HG03045 (cell line): ENCODE results near the gene PGA5.

ENCODE experiments used
- ATAC-seq: cut with Tn5 transposase; IDR thresholded peaks from one replicate; pipeline ENCODE4 v1.9.1; 2021; ENCODE audit warnings: mild to moderate bottlenecking, moderate library complexity; ENCODE audit not compliant: unreplicated experiment

The PGA5 gene

DNA sequence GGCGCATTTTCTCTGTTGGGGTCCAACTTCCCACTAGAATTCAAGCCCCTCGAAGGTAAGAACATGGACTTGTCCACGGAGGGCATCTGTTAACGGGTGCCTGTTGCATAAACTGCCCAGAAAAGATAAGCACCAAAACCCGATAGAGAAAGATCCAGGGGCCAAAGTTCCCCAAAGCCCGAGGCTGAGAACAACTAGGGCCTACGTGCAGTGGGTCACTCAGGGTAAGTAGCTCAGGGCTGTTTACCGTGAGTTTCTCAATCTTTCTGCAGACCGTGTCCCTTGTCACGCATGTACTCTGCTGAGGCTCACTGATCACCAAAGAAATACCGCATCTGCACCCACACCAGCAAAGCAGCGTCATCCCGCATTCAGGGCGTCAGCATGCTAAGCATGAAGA is 24.4 kb downstream of the PGA5 start:
- no peak for ATAC-seq

DNA sequence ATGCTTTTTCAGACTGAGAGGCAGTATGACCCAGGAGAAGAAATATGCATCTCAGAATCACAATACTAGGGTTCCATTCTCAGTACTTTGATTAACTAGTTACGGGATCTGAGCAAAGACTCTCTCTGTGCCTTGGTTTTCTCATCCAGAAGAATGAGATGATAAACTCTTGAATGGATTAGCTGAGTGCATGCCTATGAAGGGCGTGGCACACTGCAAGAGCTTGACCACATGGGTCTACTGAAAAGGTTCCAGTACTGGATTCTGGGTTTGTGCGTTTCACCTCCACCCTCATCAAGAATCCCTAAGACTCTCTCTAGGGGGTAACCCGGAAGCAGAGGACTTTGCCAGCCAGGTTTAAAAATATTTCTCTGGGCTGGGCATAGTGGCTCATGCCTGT is 25.6 kb downstream of the PGA5 start:
- ATAC-seq, result no peak

GRCh38 chr11:61267437-61267841 is 26.5 kb downstream of the PGA5 start:
- ATAC-seq, result no peak

DNA sequence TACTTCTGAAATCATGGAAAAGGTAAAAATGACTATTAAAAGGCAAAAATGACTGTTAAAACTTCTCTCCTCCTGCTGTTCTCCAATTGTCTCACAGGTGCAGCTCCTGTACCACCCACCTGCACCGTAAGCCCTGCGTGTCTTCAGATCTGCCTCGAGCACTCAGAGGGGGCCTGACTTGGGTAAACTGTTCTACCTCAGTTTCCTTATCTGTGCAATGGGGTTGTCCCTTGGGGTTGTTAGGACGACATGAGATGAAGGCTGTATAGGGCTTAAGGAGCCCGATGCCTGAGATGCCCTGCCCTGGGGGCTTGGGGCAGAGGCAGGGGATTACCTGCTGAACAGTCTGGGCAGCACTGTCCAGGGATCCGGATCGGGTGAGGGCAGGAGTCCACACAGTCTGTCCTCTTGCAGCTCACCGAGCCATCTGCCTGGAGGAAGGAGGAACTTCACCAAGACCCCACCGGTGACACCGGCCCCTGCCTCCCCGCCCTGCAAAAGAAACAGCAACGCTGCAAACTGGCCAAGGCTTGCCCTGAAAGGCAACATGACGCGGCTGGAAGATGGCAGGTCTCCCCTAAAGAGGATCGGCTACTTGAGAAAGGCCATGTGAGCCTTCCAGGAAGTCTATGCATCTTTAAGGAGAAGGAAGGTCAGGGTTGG is 27.7 kb downstream of the PGA5 start:
- ATAC-seq, result no peak

DNA sequence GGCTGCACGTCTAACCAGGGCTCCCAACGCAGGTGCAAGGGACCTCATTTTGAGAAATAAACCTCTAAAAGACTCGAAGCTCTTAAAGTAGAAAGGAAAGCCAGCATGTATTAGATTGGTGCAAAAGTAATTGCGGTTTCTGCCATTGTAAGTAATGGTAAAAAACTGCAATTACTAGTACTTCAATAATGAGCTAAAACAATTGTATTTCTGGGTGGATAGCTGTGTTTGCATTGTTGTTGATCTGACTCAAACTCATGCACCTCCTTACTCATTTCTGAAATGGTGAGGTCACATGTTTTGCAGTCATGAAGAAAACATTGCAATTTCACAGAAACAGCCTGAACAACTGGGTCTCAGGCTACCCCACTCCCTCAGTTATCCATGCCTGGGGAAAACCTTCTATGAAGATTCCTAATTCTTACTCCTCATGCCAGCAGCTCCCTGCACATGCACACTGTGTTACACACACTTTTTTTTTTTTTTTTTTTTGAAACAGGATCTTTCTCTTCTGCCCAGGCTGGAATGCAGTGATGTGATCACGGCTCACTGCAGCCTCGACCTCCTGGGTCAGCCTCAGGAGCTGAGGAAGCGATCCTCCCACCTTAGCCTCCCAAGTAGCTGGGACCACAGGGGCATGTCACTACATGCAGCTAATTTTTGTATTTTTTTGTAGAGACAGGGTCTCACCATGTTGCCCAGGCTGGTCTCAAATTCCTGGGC is 29.5 kb downstream of the PGA5 start:
- no peak for ATAC-seq

DNA sequence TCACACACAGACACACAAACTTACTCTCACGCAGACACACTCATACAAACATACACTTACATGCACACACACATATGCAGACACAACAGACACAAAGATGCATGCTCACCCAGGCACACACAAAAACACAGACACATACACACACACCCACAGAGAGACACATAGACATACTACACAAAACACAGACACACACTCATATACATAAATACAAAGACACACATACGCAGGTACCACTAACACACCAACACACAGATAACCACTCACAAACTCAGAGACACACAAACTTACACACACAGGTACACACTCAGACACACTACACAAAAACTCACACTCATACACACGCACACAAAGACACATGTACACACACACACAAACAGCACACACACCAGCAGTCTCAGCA is 31.8 kb downstream of the PGA5 start:
- no peak for ATAC-seq

DNA sequence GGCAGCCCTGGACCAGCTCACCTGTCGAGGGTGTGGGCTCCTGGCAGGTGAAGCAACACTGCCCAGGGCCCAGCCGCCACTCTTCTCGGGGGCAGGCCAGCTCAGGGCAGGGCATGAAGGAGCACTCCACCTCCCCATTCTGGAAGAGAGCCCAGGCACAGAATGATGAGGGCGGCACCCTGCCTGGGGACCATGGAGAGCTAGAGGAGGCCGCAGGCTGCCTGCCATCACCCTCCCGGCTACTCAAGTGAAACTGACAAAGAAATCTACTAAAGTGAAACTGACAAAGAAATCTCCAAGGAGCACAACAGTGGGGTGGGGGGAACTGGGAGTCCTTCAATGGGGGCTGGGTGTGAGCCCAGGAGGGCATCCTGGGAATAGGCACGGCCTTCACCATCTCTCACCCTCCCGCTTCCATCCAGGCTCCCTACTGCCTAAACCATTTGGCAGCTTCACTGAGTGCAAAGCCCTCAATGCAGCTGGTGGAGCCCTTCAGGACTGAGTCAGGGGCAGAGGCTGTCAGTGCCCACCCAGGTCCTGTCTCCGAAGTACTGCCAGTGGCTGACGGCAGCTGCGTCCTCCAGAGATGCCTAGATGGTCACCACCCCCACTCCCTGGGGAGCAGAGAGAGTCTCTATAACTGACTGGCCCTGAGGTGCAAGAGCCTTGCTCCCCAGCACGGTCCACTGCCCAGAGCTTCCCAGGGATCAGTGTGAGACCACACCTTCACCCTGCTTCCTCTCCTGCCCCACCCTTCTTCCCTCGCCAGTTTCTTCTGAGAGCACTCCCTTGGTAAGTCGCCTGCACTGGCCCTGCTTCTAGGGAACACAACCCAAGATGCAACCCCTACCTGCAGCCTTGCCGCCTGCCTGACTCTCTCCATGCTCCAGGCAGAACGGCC is 32.5 kb downstream of the PGA5 start:
- ATAC-seq, result no peak

DNA sequence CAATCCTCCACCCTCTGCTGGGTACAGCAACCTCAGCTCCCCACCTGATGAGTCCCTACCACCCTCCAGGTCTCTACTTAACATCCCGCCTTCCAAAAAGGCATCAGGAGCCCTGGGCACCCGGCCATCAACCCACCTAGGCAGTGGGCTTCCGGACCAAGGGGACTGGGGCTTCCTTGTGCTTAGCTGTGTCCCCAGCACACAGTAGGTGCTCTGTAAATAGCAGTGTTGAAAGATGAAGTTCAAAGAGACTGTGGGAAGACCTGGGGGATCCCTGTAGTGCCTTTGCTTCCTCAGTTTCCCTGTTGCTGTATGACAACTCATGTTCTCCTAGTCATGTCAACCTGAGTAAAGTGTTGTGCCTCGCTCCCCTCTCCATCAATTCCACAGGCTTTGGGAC is 33.1 kb downstream of the PGA5 start:
- no peak for ATAC-seq

DNA sequence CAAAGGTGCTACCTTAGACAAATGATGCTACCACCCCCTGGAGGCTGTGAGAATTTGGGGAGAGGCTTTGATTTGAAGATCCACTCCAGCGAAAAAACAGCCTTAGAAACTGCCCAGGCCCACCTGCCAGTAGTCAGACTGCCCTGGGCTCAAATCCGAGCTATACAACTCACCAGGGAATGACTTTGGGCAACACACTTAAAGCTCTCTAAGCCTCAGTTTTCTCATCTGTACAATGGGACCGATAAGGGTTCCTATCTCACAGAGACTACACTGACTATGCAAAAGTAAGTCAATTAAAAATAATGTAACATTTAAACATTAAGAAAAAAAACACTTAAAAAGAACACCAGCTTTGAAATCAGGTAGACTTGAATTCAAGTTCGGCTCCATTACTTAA is 34.2 kb downstream of the PGA5 start:
- no peak for ATAC-seq

GRCh38 chr11:61277186-61278000 is 36.4 kb downstream of the PGA5 start:
- ATAC-seq, result no peak

DNA sequence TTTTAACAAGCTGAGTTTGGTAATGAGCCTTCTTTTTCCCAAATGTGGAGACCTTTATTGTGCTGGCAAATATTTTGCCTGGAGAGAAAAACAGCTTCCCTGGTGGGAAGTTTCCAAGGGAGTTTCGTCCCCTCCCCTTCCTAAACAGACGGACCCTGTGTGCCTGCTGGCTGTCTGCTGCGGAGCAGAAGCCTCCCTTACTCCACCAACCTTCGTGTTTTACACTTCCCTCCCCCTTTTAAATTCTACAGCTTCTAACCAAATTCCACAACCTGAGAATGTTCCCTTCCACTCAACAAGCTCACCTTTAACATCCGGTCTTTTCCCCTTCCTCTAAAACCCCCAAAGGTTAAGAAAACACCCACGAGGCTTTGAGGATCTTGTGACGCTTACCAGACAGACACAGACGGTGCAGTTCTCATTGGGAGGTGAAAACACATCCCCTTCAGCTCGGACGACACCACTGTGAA is 37.1 kb downstream of the PGA5 start:
- ATAC-seq, result no peak

GRCh38 chr11:61279934-61280659 is 39.1 kb downstream of the PGA5 start:
- no peak for ATAC-seq

GRCh38 chr11:61280883-61281580 is 40.1 kb downstream of the PGA5 start:
- no peak for ATAC-seq

- no peak for ATAC-seq
Measured at GRCh38 chr11:61281581-61282250, 40.7 kb downstream of the PGA5 start.

- ATAC-seq, result no peak
Measured at GRCh38 chr11:61283613-61284012, 42.6 kb downstream of the PGA5 start.

DNA sequence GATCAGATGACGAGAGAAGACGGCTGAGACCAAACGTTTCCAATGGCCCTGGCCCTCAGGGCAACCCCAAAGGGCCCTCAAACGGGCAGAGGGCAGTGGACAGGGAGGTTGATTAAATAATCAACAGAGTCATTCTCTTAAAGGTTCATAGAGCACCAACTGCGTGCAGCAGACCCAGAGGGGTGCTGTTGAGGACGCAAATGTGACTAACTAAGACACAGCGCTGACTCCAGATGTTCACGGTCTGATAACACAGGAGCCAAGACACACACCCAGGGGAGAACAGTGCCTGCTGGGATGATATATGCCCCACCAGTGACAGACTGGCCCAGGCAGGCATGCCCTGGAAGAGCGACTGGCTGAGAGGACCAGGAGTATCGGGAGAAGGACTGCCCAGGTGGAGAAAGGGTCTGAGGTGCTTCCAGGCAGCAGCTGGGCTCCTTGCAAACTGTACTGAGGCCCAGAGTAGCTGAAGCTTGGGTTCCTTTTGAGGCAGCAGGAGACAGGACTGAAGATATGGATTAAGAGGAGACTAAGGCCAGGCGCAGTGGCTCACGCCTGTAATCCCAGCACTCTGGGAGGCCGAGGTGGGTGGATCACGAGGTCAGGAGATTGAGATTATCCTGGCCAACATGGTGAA is 46.5 kb downstream of the PGA5 start:
- no peak for ATAC-seq

- no peak for ATAC-seq
Measured at GRCh38 chr11:61290905-61291690, 50.1 kb downstream of the PGA5 start.

GRCh38 chr11:61292356-61292755 is 51.4 kb downstream of the PGA5 start:
- no peak for ATAC-seq
